GM19455 (cell line): ENCODE data around the gene FAM83F.

ENCODE experiments used
- ATAC-seq: cut with Tn5 transposase; IDR thresholded peaks from one replicate; pipeline ENCODE4 v1.9.1; 2021; ENCODE audit not compliant: unreplicated experiment

FAM83F gene

DNA sequence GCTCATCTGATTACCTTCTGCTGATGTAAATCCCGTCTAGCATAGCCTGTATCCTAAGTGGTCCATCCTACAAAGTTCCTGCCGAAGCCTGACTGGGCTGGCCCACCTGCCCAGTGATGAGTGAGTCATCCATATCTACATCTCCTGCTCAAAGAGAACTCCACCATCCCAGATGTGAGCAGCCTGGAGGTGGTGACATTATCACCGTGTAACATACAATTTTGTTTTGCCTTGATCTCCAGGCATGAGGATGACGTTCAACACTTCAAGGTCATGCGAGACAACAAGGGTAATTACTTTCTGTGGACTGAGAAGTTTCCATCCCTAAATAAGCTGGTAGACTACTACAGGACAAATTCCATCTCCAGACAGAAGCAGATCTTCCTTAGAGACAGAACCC lies 29.0 kb upstream of the FAM83F start:
- no peak for ATAC-seq

DNA sequence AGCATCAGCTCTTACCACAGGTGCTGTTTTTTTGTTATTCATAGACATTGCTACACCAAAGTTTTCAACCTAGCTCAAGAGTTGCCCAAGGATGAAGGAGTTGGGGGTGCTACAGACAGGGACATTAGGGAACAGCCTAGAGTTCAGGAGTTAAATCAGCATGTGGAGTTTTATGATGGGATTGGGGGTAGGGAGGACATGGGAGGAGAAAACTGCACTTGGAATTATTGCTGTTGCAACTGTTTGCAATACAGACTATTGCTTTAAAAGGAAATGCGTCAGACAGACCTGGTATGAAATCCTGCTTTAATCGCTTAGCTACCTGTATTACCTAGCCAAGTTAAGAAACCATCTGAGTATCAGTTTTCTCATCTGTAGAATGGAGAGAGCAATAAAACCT lies 28.3 kb upstream of the FAM83F start:
- ATAC-seq, result no peak

DNA sequence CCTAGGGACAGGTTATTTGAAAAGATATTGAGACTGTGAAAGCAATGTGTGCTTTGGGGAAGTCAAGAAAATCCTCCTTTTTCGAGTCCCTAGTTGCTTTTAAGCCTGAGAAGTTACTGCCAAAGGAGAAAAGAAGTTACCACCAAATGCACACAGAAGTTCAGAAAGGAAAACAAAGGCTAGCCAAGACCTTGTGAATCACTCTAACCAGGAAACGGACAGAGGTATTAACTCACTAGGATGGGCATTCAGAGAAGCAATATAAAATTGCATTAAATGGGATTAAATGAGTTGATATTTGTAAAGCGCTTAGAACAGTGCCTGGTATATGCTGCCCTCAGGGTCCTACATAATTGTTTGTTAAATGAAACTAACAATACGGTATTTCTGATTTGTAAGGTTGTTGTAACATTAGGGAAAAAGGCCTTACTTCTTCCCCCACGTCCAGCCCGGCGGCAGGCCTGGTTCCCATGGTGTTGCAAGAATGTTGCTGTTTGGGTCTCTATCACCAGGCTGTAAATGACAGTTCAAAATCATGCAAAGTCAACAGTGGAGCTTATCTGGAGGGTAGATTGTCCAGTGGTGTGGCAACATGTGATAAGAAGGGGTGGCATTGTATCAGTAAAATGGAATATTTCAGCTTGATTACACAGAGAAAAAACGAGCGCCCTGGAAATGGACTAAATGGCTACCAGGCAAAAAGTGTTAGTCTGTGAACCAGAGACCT lies 27.5 kb upstream of the FAM83F start:
- ATAC-seq, result no peak

DNA sequence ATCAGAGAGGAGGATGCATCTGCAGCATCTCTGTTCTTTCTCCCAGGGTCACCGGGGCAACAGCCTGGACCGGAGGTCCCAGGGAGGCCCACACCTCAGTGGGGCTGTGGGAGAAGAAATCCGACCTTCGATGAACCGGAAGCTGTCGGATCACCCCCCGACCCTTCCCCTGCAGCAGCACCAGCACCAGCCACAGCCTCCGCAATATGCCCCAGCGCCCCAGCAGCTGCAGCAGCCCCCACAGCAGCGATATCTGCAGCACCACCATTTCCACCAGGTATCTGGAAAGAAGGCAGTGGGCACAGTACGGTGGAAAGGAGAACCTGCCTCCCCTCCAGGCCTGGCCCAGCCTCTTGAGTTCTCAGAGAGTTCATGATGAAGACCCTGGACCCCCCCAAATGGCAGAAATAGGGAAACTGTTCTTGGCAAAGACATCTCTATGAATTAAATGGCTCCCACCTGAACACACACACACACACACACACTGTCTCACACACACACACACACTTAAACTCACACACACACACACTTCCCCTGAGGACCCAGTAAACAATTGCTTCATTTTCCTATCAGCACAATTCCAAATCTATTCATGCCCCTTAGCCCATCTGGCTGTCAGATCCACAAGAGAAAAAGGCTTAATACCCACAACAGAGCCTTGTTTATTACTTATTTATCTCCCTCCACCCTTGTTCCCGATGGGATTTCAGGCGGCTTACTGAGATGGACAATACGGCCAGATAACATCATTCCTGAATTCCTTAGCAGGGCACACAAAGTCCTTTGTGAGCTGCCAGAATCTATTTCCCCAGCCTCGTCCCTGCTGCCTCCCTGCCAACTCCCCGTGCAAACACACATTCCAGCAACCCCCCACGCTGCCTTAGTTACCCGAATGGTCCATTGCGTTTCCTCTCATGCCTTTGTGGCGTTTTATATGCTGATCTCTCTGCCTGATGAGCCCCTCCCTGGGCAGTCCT lies 26.5 kb upstream of the FAM83F start:
- ATAC-seq, result no peak

DNA sequence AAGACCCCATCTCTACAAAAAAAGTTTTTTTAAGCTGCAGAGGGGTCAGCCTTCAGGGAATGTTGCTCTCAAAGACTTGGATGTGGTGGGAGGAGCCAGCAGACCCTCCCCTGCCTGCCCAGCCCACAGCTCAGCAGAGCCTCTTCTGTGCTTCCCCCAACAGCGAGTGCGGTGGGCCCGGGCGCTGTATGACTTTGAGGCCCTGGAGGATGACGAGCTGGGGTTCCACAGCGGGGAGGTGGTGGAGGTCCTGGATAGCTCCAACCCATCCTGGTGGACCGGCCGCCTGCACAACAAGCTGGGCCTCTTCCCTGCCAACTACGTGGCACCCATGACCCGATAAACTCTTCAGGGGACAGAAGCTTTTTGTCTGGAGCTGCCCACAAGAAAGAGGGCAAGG lies 24.0 kb upstream of the FAM83F start:
- no peak for ATAC-seq

DNA sequence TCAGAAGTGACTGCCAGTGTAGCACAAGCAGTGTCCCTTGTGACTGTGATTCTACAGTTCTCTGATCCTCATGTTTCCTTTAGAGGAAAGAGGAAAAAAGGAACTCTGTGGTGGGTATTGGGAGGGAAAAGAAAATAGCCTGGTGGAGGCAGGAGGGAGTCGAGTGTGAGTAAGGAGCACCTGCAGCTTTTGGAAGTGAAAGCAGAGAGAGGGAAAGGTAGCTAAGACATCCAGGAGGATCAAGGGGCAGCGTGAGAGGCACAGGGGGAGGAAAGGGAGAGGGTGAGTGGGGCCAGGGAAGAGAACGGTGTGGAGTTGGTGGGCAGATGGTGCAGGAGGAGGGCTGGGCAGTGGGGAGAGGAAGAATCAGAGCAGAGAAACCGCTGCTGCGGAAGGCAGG lies 22.1 kb upstream of the FAM83F start:
- no peak for ATAC-seq

DNA sequence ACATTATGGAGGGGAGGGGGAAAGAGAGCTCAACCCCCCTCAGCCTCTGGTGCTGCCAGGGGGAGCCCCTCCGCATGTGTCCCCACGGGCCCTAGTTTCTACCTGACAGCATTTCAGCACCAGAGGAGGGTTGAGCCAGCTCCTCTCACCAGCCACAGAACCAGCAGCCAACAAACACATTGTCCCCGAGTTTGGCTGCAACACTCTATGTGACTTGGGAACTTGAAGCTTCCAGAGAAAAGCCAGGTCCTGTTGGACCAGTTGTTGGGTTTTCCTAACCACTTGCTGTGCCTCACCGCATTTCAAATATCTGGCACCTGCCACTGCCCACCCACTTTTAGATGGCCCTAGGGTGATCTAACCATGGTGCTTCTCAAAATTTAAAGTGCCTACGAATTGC lies 21.1 kb upstream of the FAM83F start:
- ATAC-seq, result no peak

DNA sequence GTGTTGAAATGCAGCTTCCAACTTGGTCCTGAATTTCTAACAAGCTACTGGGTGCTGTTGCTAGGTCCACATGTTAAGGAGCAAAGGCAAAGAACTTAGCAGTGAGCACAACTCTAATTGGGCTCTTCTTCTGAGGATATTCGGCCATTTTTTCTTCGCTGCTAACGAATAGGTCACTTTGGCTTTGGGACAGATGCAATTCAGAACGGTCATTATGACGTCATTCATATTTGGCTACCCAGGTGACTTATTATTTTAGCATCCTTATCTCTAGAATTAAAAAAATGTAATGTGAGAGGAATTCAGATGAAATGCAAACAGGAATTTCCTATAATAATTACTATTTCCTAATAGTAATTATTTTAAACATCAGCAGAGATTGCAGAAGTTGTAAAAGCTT lies 20.7 kb upstream of the FAM83F start:
- no peak for ATAC-seq

DNA sequence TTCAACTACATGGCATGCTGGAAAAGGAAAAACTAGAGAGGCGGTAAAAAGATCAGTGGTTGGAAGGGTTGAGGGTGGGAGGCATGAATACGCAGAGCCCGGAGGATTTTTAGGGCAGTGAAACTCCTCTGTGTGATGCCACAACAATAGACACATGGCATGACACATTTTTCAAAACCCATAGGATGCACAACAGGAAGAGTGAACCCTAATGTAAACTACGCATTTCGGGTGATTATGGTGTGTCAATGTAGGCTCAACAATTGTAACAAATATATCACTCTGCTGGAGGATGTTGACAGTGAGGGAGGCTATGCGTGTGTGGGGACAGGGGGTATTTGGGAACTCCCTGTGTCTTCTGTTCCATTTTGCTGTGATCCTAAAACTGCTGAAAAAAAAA lies 15.7 kb upstream of the FAM83F start:
- no peak for ATAC-seq

DNA sequence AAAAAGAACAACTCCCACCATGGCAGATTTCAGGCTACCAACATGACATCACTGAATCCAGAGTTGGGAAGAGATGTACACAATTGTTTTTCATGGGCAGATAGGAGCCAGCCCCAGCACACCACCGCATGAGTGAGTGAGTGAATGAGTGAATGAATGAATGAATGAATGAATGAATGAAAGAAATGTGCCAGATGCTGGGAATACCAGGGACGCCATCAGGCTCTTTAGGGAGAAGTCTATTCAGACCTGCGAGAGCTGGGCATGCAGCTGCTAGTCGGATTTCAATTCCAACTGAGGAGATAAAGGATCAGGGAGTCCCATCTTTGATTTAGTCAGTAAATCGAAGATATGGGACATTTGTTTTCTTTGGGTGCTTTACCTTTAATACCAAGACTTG lies 15.3 kb upstream of the FAM83F start:
- ATAC-seq, result no peak

DNA sequence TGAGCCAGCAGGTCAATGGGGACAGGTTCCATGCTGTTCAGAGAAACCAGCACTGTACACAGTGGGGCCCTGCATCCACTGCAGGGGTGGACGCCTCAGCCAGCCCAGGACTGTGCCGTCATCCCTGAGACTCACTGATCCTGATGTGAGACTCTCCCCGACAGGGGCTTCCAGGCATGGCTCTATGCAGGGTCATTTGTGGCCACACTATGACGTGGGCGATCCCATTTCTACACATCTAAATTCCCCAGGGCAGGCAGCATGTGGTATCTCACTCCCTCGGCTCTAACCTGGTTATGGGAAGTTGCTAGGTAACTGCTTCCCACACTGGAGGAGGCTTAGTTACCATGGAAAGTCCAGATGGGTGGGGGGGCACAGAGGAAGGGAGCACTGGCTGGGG lies 14.2 kb upstream of the FAM83F start:
- ATAC-seq, result no peak

DNA sequence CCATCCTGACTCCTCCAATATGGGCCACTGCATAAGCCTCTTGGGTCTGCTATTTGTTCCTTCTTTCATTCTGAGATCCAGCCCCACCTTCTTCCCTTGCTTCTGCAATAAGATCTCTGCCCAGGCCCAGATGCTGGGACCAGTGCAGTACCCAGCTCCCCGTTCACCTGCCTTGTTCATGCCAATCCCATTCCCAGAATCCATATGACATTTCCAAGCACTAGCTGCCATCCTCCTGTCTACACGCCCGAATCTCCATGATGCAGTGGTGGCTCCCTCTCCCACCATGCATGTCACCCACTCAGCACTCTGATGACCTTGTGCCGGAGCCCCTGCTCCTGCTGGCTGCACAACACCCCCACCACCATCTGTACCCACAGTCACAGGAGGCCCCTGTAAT lies 11.4 kb upstream of the FAM83F start:
- ATAC-seq, result no peak

DNA sequence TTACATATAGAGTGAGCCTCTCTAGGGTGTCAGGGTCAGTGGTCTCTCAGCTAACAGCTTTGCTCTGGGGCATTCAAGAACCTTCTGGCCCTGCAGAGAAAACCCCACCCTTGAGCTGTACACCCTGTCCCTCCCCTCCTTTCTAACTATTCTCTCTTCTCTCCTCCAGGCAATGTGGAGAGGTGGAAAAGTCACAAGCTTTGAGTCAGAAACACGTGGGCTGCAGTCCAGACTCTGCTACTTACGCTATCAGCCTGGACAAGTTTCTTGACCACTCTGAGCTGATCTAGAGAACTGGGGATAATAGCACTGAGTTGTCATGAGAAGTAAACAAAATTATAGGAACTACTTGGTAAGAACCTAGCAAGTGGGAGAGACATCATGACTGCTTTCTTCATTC lies 10.7 kb upstream of the FAM83F start:
- ATAC-seq, result no peak

DNA sequence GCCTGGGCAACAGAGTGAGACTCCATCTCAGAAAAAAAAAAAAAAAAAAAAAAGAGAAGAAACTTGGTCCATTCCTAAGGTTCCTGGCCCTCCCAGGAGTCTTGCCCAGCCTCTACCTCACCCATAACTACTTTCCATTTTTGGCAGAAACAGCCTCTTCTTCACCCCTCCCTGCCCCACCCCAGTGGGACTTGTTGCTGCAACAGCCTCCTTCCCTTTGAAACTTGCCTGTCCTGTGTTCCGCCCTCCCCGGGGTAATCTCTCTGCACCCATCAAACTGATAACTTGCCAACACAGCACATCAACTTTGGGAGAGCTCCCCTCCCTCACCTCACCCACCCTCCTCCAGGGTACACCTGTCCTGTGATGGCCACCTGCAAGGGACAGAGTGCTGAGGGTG lies 10.0 kb upstream of the FAM83F start:
- no peak for ATAC-seq

DNA sequence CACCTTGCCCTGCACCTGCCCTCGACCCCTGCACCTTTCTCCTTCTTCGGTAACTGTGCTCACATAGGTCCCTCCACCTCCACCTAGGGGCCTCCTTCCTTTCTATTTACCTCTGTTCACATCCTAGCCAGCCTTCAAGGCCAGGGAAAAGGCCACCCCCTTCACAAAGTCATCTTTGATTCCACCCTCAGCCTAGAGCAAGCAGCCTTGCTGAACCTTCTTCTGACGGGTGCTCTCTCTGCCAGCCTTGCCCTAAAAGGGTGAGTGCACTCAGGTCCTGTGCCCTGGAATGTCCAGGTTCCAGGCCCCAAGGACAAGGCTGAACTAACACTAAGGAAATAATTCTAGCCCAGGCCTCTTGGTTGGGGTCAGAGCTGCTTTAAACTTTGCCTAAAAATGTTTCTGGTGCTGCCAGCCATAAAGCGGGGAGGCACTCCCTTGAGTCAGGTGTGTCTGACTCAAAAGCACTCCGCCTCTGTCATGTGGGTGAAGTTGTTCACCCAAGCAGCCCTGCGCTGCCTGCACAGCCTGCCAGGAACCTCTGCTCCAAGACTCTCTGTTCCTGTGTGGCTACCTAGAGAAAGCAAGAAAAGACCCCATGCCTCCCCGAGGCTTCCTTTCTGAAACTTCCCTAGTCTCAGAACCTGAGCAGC lies 9.2 kb upstream of the FAM83F start:
- no peak for ATAC-seq

DNA sequence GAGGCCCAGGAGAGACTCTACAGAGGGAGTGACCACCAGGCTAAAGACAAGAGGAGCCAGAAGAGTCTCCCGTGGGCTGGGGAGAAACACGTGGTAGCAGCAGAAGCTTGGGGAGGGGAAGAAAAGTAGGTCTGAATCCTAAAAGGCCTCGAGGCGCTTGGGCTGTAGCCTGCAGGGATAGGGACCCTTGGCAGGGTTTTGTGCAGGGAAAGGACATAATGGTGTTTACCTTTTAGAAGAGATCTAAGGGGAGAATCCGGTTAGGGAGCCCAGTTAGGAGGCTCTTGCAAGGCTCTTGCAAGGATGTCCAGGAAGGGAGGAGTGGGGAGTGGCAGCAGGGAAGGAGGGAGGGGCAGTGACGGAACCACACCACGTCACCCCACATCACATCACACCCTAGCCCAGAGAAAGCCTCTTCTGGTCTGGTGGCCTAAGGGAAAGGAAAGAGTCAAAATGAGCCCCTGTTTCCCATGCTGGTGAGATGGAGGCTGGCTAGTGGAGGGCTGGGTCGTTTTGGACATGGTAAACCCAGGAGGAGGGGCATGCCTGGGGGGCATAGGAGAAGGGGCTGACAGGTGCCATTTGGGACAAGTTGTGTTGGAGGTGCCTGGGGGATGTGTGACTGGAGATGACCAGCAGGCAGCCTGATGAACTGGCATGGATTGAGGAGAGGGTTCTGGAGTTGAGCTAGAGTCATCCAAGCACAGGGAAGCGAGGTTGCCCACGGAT lies 6.2 kb upstream of the FAM83F start:
- no peak for ATAC-seq

DNA sequence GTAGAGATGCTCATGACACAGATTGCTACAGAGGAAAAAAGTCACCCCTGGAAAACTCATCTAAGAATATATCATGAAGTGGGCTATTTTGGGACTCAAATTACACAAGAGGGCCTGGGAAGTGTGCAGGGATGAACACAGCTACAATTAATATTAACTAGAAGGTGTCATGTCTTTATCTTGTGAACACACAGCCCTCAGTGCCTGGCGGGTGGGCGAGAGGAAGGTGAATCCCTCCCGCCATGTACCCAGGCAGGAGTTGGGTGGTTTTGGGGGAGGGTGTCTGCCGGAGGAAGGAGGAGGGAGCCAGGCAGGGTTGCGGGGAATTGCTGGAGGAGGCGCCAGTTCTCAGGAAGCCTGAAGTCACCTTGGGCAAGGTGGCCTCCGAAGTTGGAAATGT lies 5.1 kb upstream of the FAM83F start:
- no peak for ATAC-seq

DNA sequence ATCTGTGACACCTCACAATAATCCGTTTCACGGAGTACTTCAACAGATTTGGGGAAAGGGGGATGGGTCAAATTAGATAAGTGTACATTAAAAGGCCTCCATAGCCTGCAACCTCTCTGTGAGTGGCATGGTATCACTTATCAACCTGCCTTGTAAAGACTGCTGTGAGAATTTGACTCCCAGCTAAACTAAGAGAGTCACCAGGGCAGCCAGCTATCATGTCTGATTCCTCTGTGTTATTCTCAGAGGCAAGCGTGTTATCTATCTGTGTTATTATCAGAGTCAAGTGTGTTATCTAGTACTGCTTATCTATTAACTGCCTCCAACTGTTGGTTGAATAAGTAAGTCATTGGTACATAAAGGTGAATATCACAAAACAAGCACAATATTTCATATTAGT lies 4.1 kb upstream of the FAM83F start:
- ATAC-seq, result no peak

DNA sequence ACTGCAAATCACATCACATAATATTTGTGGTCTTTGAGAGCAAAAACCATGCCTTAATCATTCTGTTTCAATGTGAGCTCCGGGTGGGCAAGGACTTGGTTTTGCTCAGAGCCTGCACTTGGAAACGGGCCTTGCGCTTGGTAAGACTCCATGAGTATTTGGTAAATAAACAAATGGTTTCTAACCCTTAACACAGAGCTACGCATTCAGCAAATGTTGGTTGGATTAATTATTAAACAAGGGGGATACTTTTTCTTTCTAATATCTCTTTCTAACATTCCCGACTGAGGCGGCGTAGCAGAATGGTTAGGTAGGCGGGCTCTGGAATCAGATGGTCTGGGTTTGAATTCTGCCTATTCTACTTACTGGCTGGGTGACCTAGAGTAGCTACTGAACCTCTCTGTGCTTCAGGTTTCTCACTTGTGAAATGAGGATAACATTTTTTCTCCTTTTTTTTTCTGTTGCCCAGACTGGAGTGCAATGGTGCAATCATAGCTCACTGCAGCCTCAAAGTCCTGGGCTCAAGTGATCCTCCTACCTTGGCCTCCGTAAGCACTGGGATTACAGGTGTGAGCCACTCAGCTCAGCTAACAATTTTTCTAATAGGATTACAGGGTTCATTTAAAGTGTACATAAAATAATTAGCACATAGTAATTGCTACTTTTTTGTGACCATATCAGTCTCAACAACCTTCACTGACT lies 3.4 kb upstream of the FAM83F start:
- no peak for ATAC-seq

DNA sequence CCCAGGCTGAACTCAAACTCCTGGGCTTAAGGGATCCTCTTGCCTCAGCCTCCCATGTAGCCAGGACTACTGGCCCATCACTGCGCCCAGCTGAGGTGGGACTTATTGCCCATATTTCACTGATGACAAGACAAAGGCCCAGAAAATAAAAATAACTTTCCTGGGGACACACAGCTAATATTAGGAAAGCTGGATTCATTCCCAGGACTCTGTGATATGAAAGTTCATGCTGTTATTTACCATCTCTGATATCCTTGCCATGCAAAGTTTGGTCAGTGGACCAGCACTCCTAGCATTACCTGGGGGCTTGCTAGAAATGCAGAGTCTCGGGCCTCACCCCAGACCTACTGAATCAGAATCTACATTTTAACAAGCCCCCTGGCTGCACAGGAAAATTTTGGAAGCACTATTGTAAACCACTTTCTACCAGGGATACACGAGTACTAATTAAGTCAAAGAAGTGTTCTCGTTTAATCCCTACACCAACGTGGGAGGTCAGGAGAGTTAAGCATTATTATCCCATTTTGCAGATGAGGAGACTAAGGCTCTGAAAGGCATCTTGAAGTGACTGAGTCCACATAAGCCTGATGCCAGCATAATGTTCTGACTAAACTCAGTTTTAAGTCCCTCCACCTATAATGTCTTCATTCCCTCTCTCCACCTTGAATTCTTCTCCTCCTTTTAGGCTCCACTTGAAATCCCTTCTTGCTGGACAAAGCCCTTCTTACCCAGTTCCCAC lies 2.5 kb upstream of the FAM83F start:
- ATAC-seq, result no peak
